ENCODE measurements around the gene FMO1. TPM values are rescaled to one million over a fixed set of nuclear protein-coding genes. Genes with fewer than 3 reads are reported as not detected.

The FMO1 gene, protein sequence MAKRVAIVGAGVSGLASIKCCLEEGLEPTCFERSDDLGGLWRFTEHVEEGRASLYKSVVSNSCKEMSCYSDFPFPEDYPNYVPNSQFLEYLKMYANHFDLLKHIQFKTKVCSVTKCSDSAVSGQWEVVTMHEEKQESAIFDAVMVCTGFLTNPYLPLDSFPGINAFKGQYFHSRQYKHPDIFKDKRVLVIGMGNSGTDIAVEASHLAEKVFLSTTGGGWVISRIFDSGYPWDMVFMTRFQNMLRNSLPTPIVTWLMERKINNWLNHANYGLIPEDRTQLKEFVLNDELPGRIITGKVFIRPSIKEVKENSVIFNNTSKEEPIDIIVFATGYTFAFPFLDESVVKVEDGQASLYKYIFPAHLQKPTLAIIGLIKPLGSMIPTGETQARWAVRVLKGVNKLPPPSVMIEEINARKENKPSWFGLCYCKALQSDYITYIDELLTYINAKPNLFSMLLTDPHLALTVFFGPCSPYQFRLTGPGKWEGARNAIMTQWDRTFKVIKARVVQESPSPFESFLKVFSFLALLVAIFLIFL
- not detected in 2 replicates for total RNA-seq

GRCh38 chr1:171248302-171248701, at the start of gene FMO1:
Gene FMO1, plus strand, starts transcription at chr1:171248494. Its CDS starts 9,594 bp downstream, at chr1:171258088.

DNA sequence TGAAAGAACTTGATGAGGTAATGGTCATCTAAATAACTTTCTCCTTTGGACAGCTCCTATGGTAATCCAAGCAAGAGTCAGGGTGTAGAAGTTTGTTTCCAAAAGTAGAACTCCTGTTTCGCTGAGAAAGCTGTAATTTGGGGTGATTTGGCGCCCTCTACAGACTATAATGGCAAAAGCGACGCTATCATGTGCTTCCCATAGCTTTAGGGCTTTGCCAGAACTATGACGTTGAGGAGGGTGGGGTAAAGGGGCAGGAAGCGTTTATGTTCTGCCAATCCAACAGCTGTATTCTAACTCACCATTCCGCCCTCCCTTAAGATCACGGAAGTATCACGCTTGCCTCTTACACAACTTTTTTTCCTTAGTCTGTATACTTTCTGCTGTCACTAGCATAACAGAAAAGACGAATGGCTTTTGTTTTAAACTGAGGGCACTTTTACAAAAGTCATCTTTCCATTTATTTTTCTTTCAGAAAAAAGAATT, 65.6 kb downstream of the FMO1 start, which contains the start of gene FMO4:
Gene FMO4 (plus strand): TSS at position 349 of the 486 bp plus-strand sequence. CDS start 5,643 bp downstream, outside the sequence.

Other genes starting within 250 kb of the FMO1 start
- gene FMO3, start 157.6 kb upstream of the FMO1 start, total RNA-seq: 0.28 TPM in 1 of 2 replicates, not detected in the other
- 0.47 TPM in 1 of 2 replicates, not detected in the other for gene FMO2, start 63.2 kb upstream of the FMO1 start, total RNA-seq
- gene FMO4, start 65.7 kb downstream of the FMO1 start, total RNA-seq: 0.36 and 0.47 TPM in 2 replicates
- 43.0 and 55.7 TPM in 2 replicates for gene PRRC2C, start 237.0 kb downstream of the FMO1 start, total RNA-seq